H9 (cell line): ENCODE measurements around the gene DLG1. TPM values are rescaled to one million over a fixed set of nuclear protein-coding genes. Genes with fewer than 3 reads are reported as not detected.
"Not testable (repeated sequence)": the region's sequence is repeated elsewhere in the genome, so short reads cannot be mapped to it uniquely, and the experiment has no call there.

ENCODE experiments used
- DNase-seq: peaks from one replicate; pipeline ENCODE4 v3.0.0-alpha.2; 2017
- H2AFZ ChIP-seq: one replicate; pipeline ENCODE4 v1.6.1; 2013; ENCODE audit warnings: mild to moderate bottlenecking, low read length, control low read depth, moderate library complexity
- H2AK5ac ChIP-seq: 2 replicates; pipeline ENCODE4 v1.6.1; 2013; ENCODE audit warnings: low read length, control low read depth, mixed read lengths; ENCODE audit not compliant: insufficient read length
- H2BK120ac ChIP-seq: one replicate; pipeline ENCODE4 v1.6.1; 2013; ENCODE audit warnings: low read depth, mild to moderate bottlenecking, low read length, control low read depth, inconsistent platforms; ENCODE audit not compliant: poor library complexity, severe bottlenecking
- H2BK12ac ChIP-seq: 2 replicates; pipeline ENCODE4 v1.6.1; 2013; ENCODE audit warnings: low read length, control low read depth, mixed read lengths, low read depth; ENCODE audit not compliant: insufficient read length
- H2BK15ac ChIP-seq: 2 replicates; pipeline ENCODE4 v1.6.1; 2013; ENCODE audit warnings: low read depth, low read length, control low read depth
- H2BK20ac ChIP-seq: one replicate; pipeline ENCODE4 v1.6.1; 2013; ENCODE audit warnings: low read depth, mild to moderate bottlenecking, low read length, control low read depth, inconsistent platforms; ENCODE audit not compliant: poor library complexity, severe bottlenecking
- H2BK5ac ChIP-seq: 2 replicates; pipeline ENCODE4 v1.6.1; 2013; ENCODE audit warnings: low read length, control low read depth, mixed read lengths; ENCODE audit not compliant: insufficient read length
- H3K14ac ChIP-seq: 2 replicates; pipeline ENCODE4 v1.6.1; 2013; ENCODE audit warnings: low read length, control low read depth; ENCODE audit not compliant: insufficient read depth
- H3K18ac ChIP-seq: 2 replicates; pipeline ENCODE4 v1.6.1; 2013; ENCODE audit warnings: low read depth, mild to moderate bottlenecking, mixed read lengths, low read length, control low read depth; ENCODE audit not compliant: insufficient read length
- H3K23ac ChIP-seq: 2 replicates; pipeline ENCODE4 v1.6.1; 2013; ENCODE audit warnings: low read length, control low read depth, mixed read lengths, low read depth; ENCODE audit not compliant: insufficient read length
- H3K23me2 ChIP-seq: 2 replicates; pipeline ENCODE4 v1.6.1; 2013; ENCODE audit warnings: low read depth, mild to moderate bottlenecking, mixed read lengths, low read length, control low read depth; ENCODE audit not compliant: insufficient read length, poor library complexity, severe bottlenecking
- H3K27ac ChIP-seq: 2 replicates; pipeline ENCODE4 v1.5.1; 2013; ENCODE audit warnings: low read length, control low read depth, mixed read lengths, low read depth; ENCODE audit not compliant: insufficient read length
- H3K27me3 ChIP-seq: 2 replicates; pipeline ENCODE4 v1.6.1; 2013; ENCODE audit warnings: low read length, control low read depth, inconsistent platforms; ENCODE audit not compliant: insufficient read depth
- H3K4ac ChIP-seq: 2 replicates; pipeline ENCODE4 v1.6.1; 2013; ENCODE audit warnings: low read depth, mild to moderate bottlenecking, control low read depth, inconsistent platforms, low read length, moderate library complexity
- H3K4me1 ChIP-seq: 2 replicates; pipeline ENCODE4 v1.6.1; 2013; ENCODE audit warnings: low read length, control low read depth, inconsistent platforms; ENCODE audit not compliant: insufficient read depth
- H3K4me2 ChIP-seq: 2 replicates; pipeline ENCODE4 v1.6.1; 2013; ENCODE audit warnings: low read length, control low read depth, mixed read lengths; ENCODE audit not compliant: insufficient read length, insufficient read depth
- H3K56ac ChIP-seq: 2 replicates; pipeline ENCODE4 v1.6.1; 2013; ENCODE audit warnings: low read depth, mild to moderate bottlenecking, mixed read lengths, low read length, control low read depth; ENCODE audit not compliant: insufficient read length
- H3K79me1 ChIP-seq: 2 replicates; pipeline ENCODE4 v1.6.1; 2013; ENCODE audit warnings: low read depth, mild to moderate bottlenecking, moderate library complexity, low read length, control low read depth, inconsistent platforms; ENCODE audit not compliant: insufficient read depth, poor library complexity, severe bottlenecking
- H3K79me2 ChIP-seq: 2 replicates; pipeline ENCODE4 v1.6.1; 2013; ENCODE audit warnings: low read length, control low read depth, inconsistent platforms; ENCODE audit not compliant: insufficient read depth
- H3K9ac ChIP-seq: 2 replicates; pipeline ENCODE4 v1.6.1; 2013; ENCODE audit warnings: low read length, control low read depth, mixed read lengths; ENCODE audit not compliant: insufficient read length; ENCODE audit errors: extremely low read depth
- H3K9me3 ChIP-seq: one replicate; pipeline ENCODE4 v1.6.1; 2013; ENCODE audit warnings: low read depth, low read length, inconsistent platforms; ENCODE audit not compliant: control insufficient read depth
- H3T11ph ChIP-seq: one replicate; pipeline ENCODE4 v1.6.1; 2013; ENCODE audit warnings: mild to moderate bottlenecking, low read length, control low read depth, inconsistent platforms
- H4K20me1 ChIP-seq: one replicate; pipeline ENCODE4 v1.6.1; 2013; ENCODE audit not compliant: control insufficient read depth, insufficient read length, insufficient read depth
- H4K5ac ChIP-seq: 2 replicates; pipeline ENCODE4 v1.6.1; 2013; ENCODE audit warnings: low read depth, mild to moderate bottlenecking, mixed read lengths, low read length, control low read depth; ENCODE audit not compliant: insufficient read length
- H4K8ac ChIP-seq: replicated peaks from 2 replicates; pipeline ENCODE4 v1.6.1; 2013; ENCODE audit warnings: low read length, control low read depth, mixed read lengths, low read depth; ENCODE audit not compliant: insufficient read length
- H4K91ac ChIP-seq: 2 replicates; pipeline ENCODE4 v1.6.1; 2013; ENCODE audit warnings: low read depth, mild to moderate bottlenecking, moderate library complexity, mixed read lengths, low read length, control low read depth; ENCODE audit not compliant: insufficient read length
- H3K27ac Mint-ChIP-seq, 3 experiments: 2 replicates in 2 of 3; 3 replicates in 1 of 3; pipeline ENCODE4 v1.8.0; 2020 to 2021; ENCODE audit warnings: mixed read lengths in 3 of 3, mild to moderate bottlenecking in 1 of 3, moderate library complexity in 1 of 3
- H3K27me3 Mint-ChIP-seq: 2 replicates; pipeline ENCODE4 v1.8.0; 2021; ENCODE audit warnings: low read depth, mild to moderate bottlenecking, moderate library complexity, mixed read lengths
- H3K36me3 Mint-ChIP-seq, 3 experiments: 2 replicates in 2 of 3; 3 replicates in 1 of 3; pipeline ENCODE4 v1.8.0; 2020 to 2021; ENCODE audit warnings: low read depth in 3 of 3, mixed read lengths in 3 of 3; ENCODE audit not compliant: insufficient read depth in 1 of 3
- H3K4me1 Mint-ChIP-seq, 2 experiments: 2 replicates each; pipeline ENCODE4 v1.8.0; 2020; ENCODE audit warnings: mixed read lengths in 2 of 2
- H3K4me3 Mint-ChIP-seq, 2 experiments: 2 replicates in 1 of 2; 3 replicates in 1 of 2; pipeline ENCODE4 v1.8.0; 2020 to 2021; ENCODE audit warnings: mild to moderate bottlenecking in 2 of 2, mixed read lengths in 2 of 2, moderate library complexity in 1 of 2
- H3K9me3 Mint-ChIP-seq, 2 experiments: 2 replicates in 1 of 2; 3 replicates in 1 of 2; pipeline ENCODE4 v1.8.0; 2020; ENCODE audit warnings: mild to moderate bottlenecking in 2 of 2, mixed read lengths in 2 of 2, moderate library complexity in 1 of 2
- CTCF ChIP-seq: fragments of 200-600 bp; sonication (generic); conservative IDR thresholded peaks from 3 replicates; pipeline ENCODE4 v1.8.0; 2021; ENCODE audit warnings: antibody characterized with exemption, mild to moderate bottlenecking
- WGBS: extraction: QIAGEN DNeasy Blood & Tissue Kit; methylation state at CpG from one replicate; pipeline ENCODE4 v1.1.7; 2013; ENCODE audit warnings: missing lambda C conversion rate, low lambda C conversion rate, mixed read lengths; ENCODE audit not compliant: insufficient read length; ENCODE audit errors: extremely low coverage; 5-methylcytosine and 5-hydroxymethylcytosine counted together
- total RNA-seq: library from RNA; stranded (reverse); gene quantifications from 2 replicates; pipeline ENCODE4 v1.2.1, GENCODE V29; 2021

Gene DLG1
- total RNA-seq, 1 experiment from 2014 or later, result 84.1 TPM

GRCh38 chr3:197035577-197035976 lies 262.8 kb downstream of the DLG1 start:
- no peaks in the 10 kb centered on the region for H3K79me2 ChIP-seq
- Mint-ChIP-seq H3K27ac (no peak overlapping the region), H3K36me3 (no peaks in the 10 kb centered on the region), H3K4me3 (no peak overlapping the region), H3K4me1 (peaks cover 3 to 5% of the 10 kb centered on the region in 2 experiments; a peak in 1 of 4 replicates), H3K9me3 (peaks cover 3% of the 10 kb centered on the region in 2 experiments; a peak in 2 of 5 replicates), H3K27me3 (peaks cover 27% of the 10 kb centered on the region)
- H3K23ac ChIP-seq, result no peak overlapping the region
- no peak overlapping the region for H4K91ac ChIP-seq
- no peak overlapping the region for H3K4ac ChIP-seq
- no peak for DNase-seq
- no peak overlapping the region for H4K5ac ChIP-seq
- no peak overlapping the region for H3T11ph ChIP-seq
- no peak overlapping the region for H3K9ac ChIP-seq
- no peak overlapping the region for H2BK20ac ChIP-seq
- H2AK5ac ChIP-seq, result no peak overlapping the region
- no CpG with 5 or more reads among the region's 3 CpGs for WGBS
- H3K4me1 ChIP-seq, result no peaks in the 10 kb centered on the region; the same call in 1 of the 2 replicates
- no peak overlapping the region for H2BK12ac ChIP-seq
- H3K27ac ChIP-seq, result no peak overlapping the region
- no peak overlapping the region for H2BK5ac ChIP-seq
- no peak overlapping the region for H3K56ac ChIP-seq
- H3K9me3 ChIP-seq, result no peaks in the 10 kb centered on the region
- H3K14ac ChIP-seq, result no peak overlapping the region
- no peak overlapping the region for H3K18ac ChIP-seq
- no peak overlapping the region for H2BK15ac ChIP-seq
- no peak overlapping the region for H4K8ac ChIP-seq
- TF ChIP-seq CTCF, result no peak
- no peak overlapping the region for H2BK120ac ChIP-seq
- no peak overlapping the region for H2AFZ ChIP-seq
- H3K4me2 ChIP-seq, result no peak overlapping the region
- H3K23me2 ChIP-seq, result no peaks in the 10 kb centered on the region
- no peaks in the 10 kb centered on the region for H4K20me1 ChIP-seq
- H3K79me1 ChIP-seq, result no peaks in the 10 kb centered on the region
- no peaks in the 10 kb centered on the region for H3K27me3 ChIP-seq

- H3K27me3 ChIP-seq, H2AK5ac ChIP-seq, H3K36me3 Mint-ChIP-seq, H3K9ac ChIP-seq, H3K4me1 Mint-ChIP-seq, H2BK15ac ChIP-seq, H2BK12ac ChIP-seq, H3K4me2 ChIP-seq, H3K23me2 ChIP-seq, H3K14ac ChIP-seq, H4K8ac ChIP-seq, H3K79me2 ChIP-seq, H3K18ac ChIP-seq, H3K23ac ChIP-seq, H4K5ac ChIP-seq, H3K9me3 ChIP-seq, H3K56ac ChIP-seq, H3T11ph ChIP-seq, H2BK5ac ChIP-seq, H3K4ac ChIP-seq, H3K27ac ChIP-seq, H3K9me3 Mint-ChIP-seq, H4K20me1 ChIP-seq, H3K79me1 ChIP-seq, H2BK20ac ChIP-seq, H3K27ac Mint-ChIP-seq, H4K91ac ChIP-seq, H2AFZ ChIP-seq, DNase-seq, H3K4me1 ChIP-seq, H3K4me3 Mint-ChIP-seq, H2BK120ac ChIP-seq: not testable (repeated sequence)
- no CpG with 5 or more reads among the region's 5 CpGs for WGBS
- H3K27me3 Mint-ChIP-seq, result peaks cover 29% of the 10 kb centered on the region
These were observed 263.6 kb downstream of the DLG1 start for GRCh38 chr3:197034778-197035177.
